GM20431 (cell line): ENCODE data around the gene PDRG1.

Experiments
- in situ Hi-C: fragments of 300-500 bp; cut with MseI, MboI; formaldehyde crosslinking; loops from one replicate; pipeline ENCODE4 v1.15.0; 2020; ENCODE audit warnings: low sequenced_read_pairs; ENCODE audit not compliant: unreplicated experiment

Gene PDRG1

GRCh38 chr20:31913431-31914157 is 38.3 kb downstream of the PDRG1 start:
- in situ Hi-C loops: no loop called here

GRCh38 chr20:31910071-31910803 is 41.6 kb downstream of the PDRG1 start:
- in situ Hi-C loops: no loop called here

GRCh38 chr20:31909253-31910070 is 42.4 kb downstream of the PDRG1 start:
- in situ Hi-C loops: no loop called here

GRCh38 chr20:31908424-31908823 is 43.4 kb downstream of the PDRG1 start:
- in situ Hi-C loops: no loop called here

GRCh38 chr20:31908016-31908415 is 43.8 kb downstream of the PDRG1 start:
- in situ Hi-C loops: no loop called here

GRCh38 chr20:31907046-31907445 is 44.8 kb downstream of the PDRG1 start:
- in situ Hi-C loops: no loop called here

GRCh38 chr20:31906001-31906400 is 45.8 kb downstream of the PDRG1 start:
- in situ Hi-C loops: no loop called here

- in situ Hi-C loops: no loop called here
These were observed 48.0 kb downstream of the PDRG1 start for GRCh38 chr20:31903627-31904386.

- in situ Hi-C loops: no loop called here
These were observed 50.2 kb downstream of the PDRG1 start for GRCh38 chr20:31901615-31902014.

GRCh38 chr20:31897541-31897940 is 54.3 kb downstream of the PDRG1 start:
- in situ Hi-C loops: no loop called here

- in situ Hi-C loops: no loop called here
These were observed 55.8 kb downstream of the PDRG1 start for GRCh38 chr20:31896049-31896448.

GRCh38 chr20:31894980-31895675 is 56.7 kb downstream of the PDRG1 start:
- in situ Hi-C loops: no loop called here
